AG08395 (cell line): Measurements from ENCODE around the gene MSL2.
"Not testable (repeated sequence)": the region's sequence is repeated elsewhere in the genome, so short reads cannot be mapped to it uniquely, and the experiment has no call there.

Source experiments
- DNase-seq: peaks from one replicate; pipeline ENCODE4 v3.0.0; 2012; ENCODE audit warnings: mixed read lengths, low spot score

Gene MSL2

GRCh38 chr3:136196064-136196400, at the start of gene MSL2:
Gene MSL2 (minus strand): TSS chr3:136196335. CDS start chr3:136195113, 1,222 bp downstream.
- DNase-seq: no peak

GRCh38 chr3:136245691-136246090, 49.6 kb upstream of the MSL2 start:
- no peak for DNase-seq

- DNase-seq: no peak
Measured at GRCh38 chr3:136239094-136239493, 43.0 kb upstream of the MSL2 start.

- DNase-seq: no peak
Measured at GRCh38 chr3:136237961-136238649, 42.0 kb upstream of the MSL2 start.

GRCh38 chr3:136237103-136237502, 41.0 kb upstream of the MSL2 start:
- no peak for DNase-seq

- DNase-seq: no peak
Measured at GRCh38 chr3:136236109-136236508, 40.0 kb upstream of the MSL2 start.

GRCh38 chr3:136235545-136235944, 39.4 kb upstream of the MSL2 start:
- DNase-seq: no peak

GRCh38 chr3:136232413-136232812, 36.3 kb upstream of the MSL2 start:
- no peak for DNase-seq

GRCh38 chr3:136222746-136223145, 26.6 kb upstream of the MSL2 start:
- DNase-seq: not testable (repeated sequence)

GRCh38 chr3:136211547-136211946, 15.4 kb upstream of the MSL2 start:
- DNase-seq: no peak

- DNase-seq: peak; percentile 73
Measured at GRCh38 chr3:136209921-136210320, 13.8 kb upstream of the MSL2 start.

- no peak for DNase-seq
Measured at GRCh38 chr3:136207489-136208115, 11.5 kb upstream of the MSL2 start.

GRCh38 chr3:136199219-136199618, 3.1 kb upstream of the MSL2 start:
- DNase-seq: not testable (repeated sequence)

- not testable (repeated sequence) for DNase-seq
Measured at GRCh38 chr3:136198462-136199078, 2.4 kb upstream of the MSL2 start.

- DNase-seq: no peak
Measured at GRCh38 chr3:136197159-136197793, 1.1 kb upstream of the MSL2 start.

GRCh38 chr3:136196401-136197158, 445 bp upstream of the MSL2 start:
- DNase-seq: peak; percentile 100

GRCh38 chr3:136195258-136196063, 674 bp downstream of the MSL2 start:
- DNase-seq: peak; percentile 68

GRCh38 chr3:136194409-136195257, 1.5 kb downstream of the MSL2 start:
- DNase-seq: no peak

- DNase-seq: no peak
Measured at GRCh38 chr3:136193278-136194054, 2.7 kb downstream of the MSL2 start.

GRCh38 chr3:136192831-136193230, 3.3 kb downstream of the MSL2 start:
- DNase-seq: no peak
